ENCODE results near the gene EHD4.

The EHD4 gene

GRCh38 chr15:41928637-41929620 is 43.4 kb downstream of the EHD4 start:
- no peak overlapping the region for H3K9ac ChIP-seq (ENCODE audit: low read length)
- no peaks in the 10 kb centered on the region for H3K36me3 ChIP-seq (ENCODE audit: insufficient read depth, low read length)
- no peaks in the 10 kb centered on the region for H3K27me3 ChIP-seq (ENCODE audit: control insufficient read depth in 1 of 2, insufficient read depth in 2 of 2, low read length in 2 of 2)
- H3K9me3 ChIP-seq (ENCODE audit: low read length): no peaks in the 10 kb centered on the region
- H3K27ac ChIP-seq (ENCODE audit: low read depth, low read length): no peak overlapping the region
- no peak overlapping the region for H3K4me3 ChIP-seq (ENCODE audit: low read depth in 1 of 2, low read length in 2 of 2)
- H3K4me1 ChIP-seq (ENCODE audit: insufficient read depth, low read length): peaks cover 38% of the 10 kb centered on the region

- peaks cover 38% of the 10 kb centered on the region for H3K4me1 ChIP-seq (ENCODE audit: insufficient read depth, low read length)
- no peak overlapping the region for H3K9ac ChIP-seq (ENCODE audit: low read length)
- no peak overlapping the region for H3K27ac ChIP-seq (ENCODE audit: low read depth, low read length)
- H3K9me3 ChIP-seq (ENCODE audit: low read length): no peaks in the 10 kb centered on the region
- H3K27me3 ChIP-seq (ENCODE audit: control insufficient read depth in 1 of 2, insufficient read depth in 2 of 2, low read length in 2 of 2): no peaks in the 10 kb centered on the region
- no peak overlapping the region for H3K4me3 ChIP-seq (ENCODE audit: low read depth in 1 of 2, low read length in 2 of 2)
- no peaks in the 10 kb centered on the region for H3K36me3 ChIP-seq (ENCODE audit: insufficient read depth, low read length)
Measured at GRCh38 chr15:41928100-41928499, 44.3 kb downstream of the EHD4 start.

GRCh38 chr15:41927536-41927935 is 44.8 kb downstream of the EHD4 start:
- no peaks in the 10 kb centered on the region for H3K27me3 ChIP-seq (ENCODE audit: control insufficient read depth in 1 of 2, insufficient read depth in 2 of 2, low read length in 2 of 2)
- no peak overlapping the region for H3K9ac ChIP-seq (ENCODE audit: low read length)
- H3K4me3 ChIP-seq (ENCODE audit: low read depth in 1 of 2, low read length in 2 of 2): no peak overlapping the region
- no peaks in the 10 kb centered on the region for H3K9me3 ChIP-seq (ENCODE audit: low read length)
- H3K27ac ChIP-seq (ENCODE audit: low read depth, low read length): no peak overlapping the region
- no peaks in the 10 kb centered on the region for H3K36me3 ChIP-seq (ENCODE audit: insufficient read depth, low read length)
- H3K4me1 ChIP-seq (ENCODE audit: insufficient read depth, low read length): peaks cover 38% of the 10 kb centered on the region

- H3K27ac ChIP-seq (ENCODE audit: low read depth, low read length): no peak overlapping the region
- H3K4me3 ChIP-seq (ENCODE audit: low read depth in 1 of 2, low read length in 2 of 2): no peak overlapping the region
- H3K4me1 ChIP-seq (ENCODE audit: insufficient read depth, low read length): peaks cover 40% of the 10 kb centered on the region
- H3K27me3 ChIP-seq (ENCODE audit: control insufficient read depth in 1 of 2, insufficient read depth in 2 of 2, low read length in 2 of 2): no peaks in the 10 kb centered on the region
- no peak overlapping the region for H3K9ac ChIP-seq (ENCODE audit: low read length)
- no peaks in the 10 kb centered on the region for H3K9me3 ChIP-seq (ENCODE audit: low read length)
- H3K36me3 ChIP-seq (ENCODE audit: insufficient read depth, low read length): no peaks in the 10 kb centered on the region
Measured at GRCh38 chr15:41926185-41927056, 45.9 kb downstream of the EHD4 start.

GRCh38 chr15:41925086-41925608 is 47.2 kb downstream of the EHD4 start:
- H3K9ac ChIP-seq (ENCODE audit: low read length): no peak overlapping the region
- H3K27ac ChIP-seq (ENCODE audit: low read depth, low read length): no peak overlapping the region
- no peaks in the 10 kb centered on the region for H3K36me3 ChIP-seq (ENCODE audit: insufficient read depth, low read length)
- H3K9me3 ChIP-seq (ENCODE audit: low read length): no peaks in the 10 kb centered on the region
- no peak overlapping the region for H3K4me3 ChIP-seq (ENCODE audit: low read depth in 1 of 2, low read length in 2 of 2)
- peaks cover 44% of the 10 kb centered on the region for H3K4me1 ChIP-seq (ENCODE audit: insufficient read depth, low read length)
- no peaks in the 10 kb centered on the region for H3K27me3 ChIP-seq (ENCODE audit: control insufficient read depth in 1 of 2, insufficient read depth in 2 of 2, low read length in 2 of 2)

GRCh38 chr15:41923401-41923997 is 48.9 kb downstream of the EHD4 start:
- Histone ChIP-seq H3K9ac (ENCODE audit: low read length) (no peak overlapping the region), H3K27me3 (ENCODE audit: control insufficient read depth in 1 of 2, insufficient read depth in 2 of 2, low read length in 2 of 2) (no peaks in the 10 kb centered on the region), H3K27ac (ENCODE audit: low read depth, low read length) (no peak overlapping the region), H3K4me1 (ENCODE audit: insufficient read depth, low read length) (peaks cover 35% of the 10 kb centered on the region), H3K9me3 (ENCODE audit: low read length) (no peaks in the 10 kb centered on the region), H3K4me3 (ENCODE audit: low read depth in 1 of 2, low read length in 2 of 2) (no peak overlapping the region), H3K36me3 (ENCODE audit: insufficient read depth, low read length) (no peaks in the 10 kb centered on the region)

GRCh38 chr15:41922353-41922752 is 50.0 kb downstream of the EHD4 start:
- H3K4me1 ChIP-seq (ENCODE audit: insufficient read depth, low read length): peaks cover 36% of the 10 kb centered on the region
- H3K36me3 ChIP-seq (ENCODE audit: insufficient read depth, low read length): no peaks in the 10 kb centered on the region

GRCh38 chr15:41921639-41922038 is 50.7 kb downstream of the EHD4 start:
- no peak overlapping the region for H3K27ac ChIP-seq (ENCODE audit: low read depth, low read length)
- peaks cover 34% of the 10 kb centered on the region for H3K4me1 ChIP-seq (ENCODE audit: insufficient read depth, low read length)
- no peaks in the 10 kb centered on the region for H3K27me3 ChIP-seq (ENCODE audit: control insufficient read depth in 1 of 2, insufficient read depth in 2 of 2, low read length in 2 of 2)
- no peak overlapping the region for H3K4me3 ChIP-seq (ENCODE audit: low read depth in 1 of 2, low read length in 2 of 2)
- no peaks in the 10 kb centered on the region for H3K9me3 ChIP-seq (ENCODE audit: low read length)
- no peak overlapping the region for H3K9ac ChIP-seq (ENCODE audit: low read length)
- no peaks in the 10 kb centered on the region for H3K36me3 ChIP-seq (ENCODE audit: insufficient read depth, low read length)

More at GRCh38 chr15:41922353-41922752, 50.0 kb downstream of the EHD4 start:
- no peaks in the 10 kb centered on the region for H3K9me3 ChIP-seq (ENCODE audit: low read length)
- no peak overlapping the region for H3K4me3 ChIP-seq (ENCODE audit: low read depth in 1 of 2, low read length in 2 of 2)
- H3K9ac ChIP-seq (ENCODE audit: low read length): no peak overlapping the region
- no peaks in the 10 kb centered on the region for H3K27me3 ChIP-seq (ENCODE audit: control insufficient read depth in 1 of 2, insufficient read depth in 2 of 2, low read length in 2 of 2)
- H3K27ac ChIP-seq (ENCODE audit: low read depth, low read length): no peak overlapping the region

- Histone ChIP-seq H3K27me3 (ENCODE audit: control insufficient read depth in 1 of 2, insufficient read depth in 2 of 2, low read length in 2 of 2) (no peaks in the 10 kb centered on the region), H3K36me3 (ENCODE audit: insufficient read depth, low read length) (no peaks in the 10 kb centered on the region), H3K9ac (ENCODE audit: low read length) (no peak overlapping the region), H3K4me3 (ENCODE audit: low read depth in 1 of 2, low read length in 2 of 2) (no peak overlapping the region), H3K27ac (ENCODE audit: low read depth, low read length) (no peak overlapping the region), H3K4me1 (ENCODE audit: insufficient read depth, low read length) (peaks cover 33% of the 10 kb centered on the region), H3K9me3 (ENCODE audit: low read length) (no peaks in the 10 kb centered on the region)
Measured at GRCh38 chr15:41921167-41921566, 51.2 kb downstream of the EHD4 start.

- H3K9me3 ChIP-seq (ENCODE audit: low read length): no peaks in the 10 kb centered on the region
- H3K27ac ChIP-seq (ENCODE audit: low read depth, low read length): no peak overlapping the region
- no peak overlapping the region for H3K4me3 ChIP-seq (ENCODE audit: low read depth in 1 of 2, low read length in 2 of 2)
- no peaks in the 10 kb centered on the region for H3K36me3 ChIP-seq (ENCODE audit: insufficient read depth, low read length)
- no peak overlapping the region for H3K9ac ChIP-seq (ENCODE audit: low read length)
- H3K27me3 ChIP-seq (ENCODE audit: control insufficient read depth in 1 of 2, insufficient read depth in 2 of 2, low read length in 2 of 2): no peaks in the 10 kb centered on the region
- H3K4me1 ChIP-seq (ENCODE audit: insufficient read depth, low read length): peaks cover 33% of the 10 kb centered on the region
Measured at GRCh38 chr15:41919954-41920538, 52.3 kb downstream of the EHD4 start.
